IMR-90 (cell line): Measurements from ENCODE around the gene SREBF2. TPM values are rescaled to one million over a fixed set of nuclear protein-coding genes. Genes with fewer than 3 reads are reported as not detected.

Experiments used
- ATAC-seq: fragments of 200-7000 bp; cut with Tn5 transposase; 2 replicates; pipeline ENCODE4 v1.9.1; 2020; ENCODE audit warnings: low read depth, mild to moderate bottlenecking, moderate library complexity
- BruUV-seq: library from RNA; stranded (reverse); fragments of 400-500 nt; replicated peaks from 2 replicates; lab custom pipeline; 2021; lab: Mats Ljungman, UMichigan
- CTCF ChIA-PET: fragments of 300-600 bp; formaldehyde crosslinking; extraction: SDS; loops from one replicate; lab custom pipeline; 2021; ENCODE audit warnings: antibody characterized with exemption; lab: Yijun Ruan, JAX
- POLR2A ChIA-PET: fragments of 300-600 bp; sonication (Branson Sonifier 250); formaldehyde crosslinking; loops from one replicate; lab custom pipeline; 2022; ENCODE audit warnings: antibody characterized with exemption; ENCODE audit not compliant: unreplicated experiment; lab: Charles Lee
- DNase-seq: peaks from one replicate; pipeline ENCODE4 v3.0.0; 2013
- H2AFZ ChIP-seq: replicated peaks from 2 replicates; pipeline ENCODE3; 2013; ENCODE audit warnings: low read length, mild to moderate bottlenecking; ENCODE audit not compliant: poor library complexity
- H2AK5ac ChIP-seq: 2 replicates; pipeline ENCODE4 v1.6.1; 2013; ENCODE audit warnings: low read depth, low read length, inconsistent platforms
- H2AK9ac ChIP-seq: replicated peaks from 2 replicates; pipeline ENCODE3; 2013; ENCODE audit warnings: mild to moderate bottlenecking, low read depth, low read length, moderate library complexity; ENCODE audit not compliant: poor library complexity
- H2BK120ac ChIP-seq: 2 replicates; pipeline ENCODE4 v1.6.1; 2013; ENCODE audit warnings: low read depth, low read length, inconsistent platforms
- H2BK15ac ChIP-seq: 3 replicates; pipeline ENCODE4 v1.6.1; 2013; ENCODE audit warnings: low read depth, low read length, inconsistent platforms
- H2BK20ac ChIP-seq: 2 replicates; pipeline ENCODE4 v1.6.1; 2013; ENCODE audit warnings: low read depth, mild to moderate bottlenecking, inconsistent platforms, low read length, moderate library complexity
- H2BK5ac ChIP-seq: 2 replicates; pipeline ENCODE4 v1.6.1; 2013; ENCODE audit warnings: mild to moderate bottlenecking, low read depth, low read length, inconsistent platforms; ENCODE audit not compliant: poor library complexity, severe bottlenecking
- H3K14ac ChIP-seq: replicated peaks from 2 replicates; pipeline ENCODE4 v1.6.1; 2013; ENCODE audit warnings: low read depth, low read length, inconsistent platforms
- H3K18ac ChIP-seq: 2 replicates; pipeline ENCODE4 v1.6.1; 2013; ENCODE audit warnings: low read depth, low read length, control low read depth
- H3K23ac ChIP-seq: 2 replicates; pipeline ENCODE4 v1.6.1; 2013; ENCODE audit warnings: low read depth, low read length, inconsistent platforms
- H3K27ac ChIP-seq: 2 replicates; pipeline ENCODE4 v1.5.1; 2013; ENCODE audit warnings: mild to moderate bottlenecking, control low read depth, low read length; ENCODE audit not compliant: insufficient read depth
- H3K27me3 ChIP-seq: 2 replicates; pipeline ENCODE4 v1.6.1; 2013; ENCODE audit warnings: low read length; ENCODE audit not compliant: control insufficient read depth, insufficient read depth
- H3K36me3 ChIP-seq: 2 replicates; pipeline ENCODE4 v1.6.1; 2013; ENCODE audit warnings: low read length, mixed read lengths; ENCODE audit not compliant: control insufficient read depth, insufficient read depth
- H3K4ac ChIP-seq: 2 replicates; pipeline ENCODE4 v1.6.1; 2013; ENCODE audit warnings: low read depth, low read length, inconsistent platforms
- H3K4me1 ChIP-seq: 2 replicates; pipeline ENCODE4 v1.6.1; 2013; ENCODE audit warnings: low read length, mixed read lengths; ENCODE audit not compliant: control insufficient read depth, insufficient read depth
- H3K4me2 ChIP-seq: 2 replicates; pipeline ENCODE4 v1.6.1; 2013; ENCODE audit warnings: low read depth, mild to moderate bottlenecking, control low read depth, low read length, moderate library complexity
- H3K4me3 ChIP-seq: 2 replicates; pipeline ENCODE4 v1.5.1; 2013; ENCODE audit warnings: low read depth, mild to moderate bottlenecking, control low read depth, low read length, moderate library complexity; ENCODE audit not compliant: insufficient read depth
- H3K56ac ChIP-seq: 2 replicates; pipeline ENCODE4 v1.6.1; 2013; ENCODE audit warnings: low read length, inconsistent platforms; ENCODE audit not compliant: insufficient read depth; ENCODE audit errors: extremely low read depth
- H3K79me1 ChIP-seq, 2 experiments: 2 replicates each; pipeline ENCODE4 v1.6.1; 2013; ENCODE audit warnings: low read length in 2 of 2, inconsistent platforms in 1 of 2, low read depth in 1 of 2
- H3K9ac ChIP-seq: 2 replicates; pipeline ENCODE4 v1.6.1; 2013; ENCODE audit warnings: low read depth, low read length, control low read depth
- H3K9me1 ChIP-seq: 2 replicates; pipeline ENCODE4 v1.6.1; 2013; ENCODE audit warnings: low read length, inconsistent platforms; ENCODE audit not compliant: insufficient read depth
- H3K9me3 ChIP-seq: 2 replicates; pipeline ENCODE4 v1.6.1; 2013; ENCODE audit warnings: low read length; ENCODE audit not compliant: control insufficient read depth, insufficient read depth
- H4K20me1 ChIP-seq: 2 replicates; pipeline ENCODE4 v1.6.1; 2013; ENCODE audit warnings: low read length, inconsistent platforms; ENCODE audit not compliant: insufficient read depth
- H4K5ac ChIP-seq: 2 replicates; pipeline ENCODE4 v1.6.1; 2013; ENCODE audit warnings: mild to moderate bottlenecking, low read depth, low read length, control low read depth
- H4K8ac ChIP-seq, 2 experiments: 2 replicates each; pipeline ENCODE4 v1.6.1; 2013; ENCODE audit warnings: low read depth in 2 of 2, low read length in 2 of 2, control low read depth in 1 of 2, inconsistent platforms in 1 of 2
- H4K91ac ChIP-seq: 2 replicates; pipeline ENCODE4 v1.6.1; 2013; ENCODE audit warnings: low read depth, low read length, inconsistent platforms; ENCODE audit not compliant: insufficient read depth
- BHLHE40 ChIP-seq: fragments of 150-350 bp; IDR thresholded peaks from 2 replicates; pipeline ENCODE4 v1.6.1; 2016; ENCODE audit warnings: mild to moderate bottlenecking, low read depth, low read length
- CEBPB ChIP-seq: IDR thresholded peaks from 2 replicates; pipeline ENCODE4 v1.6.1; 2012; ENCODE audit warnings: low read depth, low read length, improper control_type of control experiment
- CHD1 ChIP-seq: IDR thresholded peaks from 2 replicates; pipeline ENCODE4 v1.6.1; 2012; ENCODE audit warnings: low read depth, low read length, improper control_type of control experiment
- CTCF ChIP-seq: conservative IDR thresholded peaks from 2 replicates; pipeline ENCODE4 v1.5.1; 2012; ENCODE audit warnings: mild to moderate bottlenecking, low read depth, low read length, improper control_type of control experiment
- ELK1 ChIP-seq: fragments of 150-350 bp; IDR thresholded peaks from 2 replicates; pipeline ENCODE4 v1.6.1; 2016; ENCODE audit warnings: low read depth, mild to moderate bottlenecking, low read length, moderate library complexity, borderline replicate concordance
- FOS ChIP-seq: fragments of 150-350 bp; IDR thresholded peaks from 2 replicates; pipeline ENCODE4 v1.6.1; 2016; ENCODE audit warnings: low read depth, low read length
- MAFK ChIP-seq: IDR thresholded peaks from 2 replicates; pipeline ENCODE4 v1.6.1; 2012; ENCODE audit warnings: low read depth, low read length, improper control_type of control experiment
- MAZ ChIP-seq: IDR thresholded peaks from 2 replicates; pipeline ENCODE4 v1.6.1; 2012; ENCODE audit warnings: low read depth, mild to moderate bottlenecking, low read length, improper control_type of control experiment, moderate library complexity, borderline replicate concordance
- MXI1 ChIP-seq: IDR thresholded peaks from 2 replicates; pipeline ENCODE4 v1.6.1; 2012; ENCODE audit warnings: low read depth, mild to moderate bottlenecking, low read length, moderate library complexity, borderline replicate concordance
- NFE2L2 ChIP-seq: fragments of 150-350 bp; IDR thresholded peaks from 2 replicates; pipeline ENCODE4 v1.6.1; 2016; ENCODE audit warnings: low read depth, mild to moderate bottlenecking, low read length
- POLR2A ChIP-seq: IDR thresholded peaks from 2 replicates; pipeline ENCODE4 v1.6.1; 2012; ENCODE audit warnings: mild to moderate bottlenecking, low read depth, low read length
- RAD21 ChIP-seq: IDR thresholded peaks from 2 replicates; pipeline ENCODE4 v1.6.1; 2012; ENCODE audit warnings: low read length, improper control_type of control experiment
- RCOR1 ChIP-seq: IDR thresholded peaks from 2 replicates; pipeline ENCODE4 v1.6.1; 2012; ENCODE audit warnings: mild to moderate bottlenecking, low read length, improper control_type of control experiment; ENCODE audit not compliant: insufficient replicate concordance
- RFX5 ChIP-seq: IDR thresholded peaks from 2 replicates; pipeline ENCODE4 v1.8.0; 2012; ENCODE audit warnings: low read depth, mild to moderate bottlenecking, low read length, moderate library complexity
- SMC3 ChIP-seq: fragments of 150-350 bp; IDR thresholded peaks from 2 replicates; pipeline ENCODE4 v1.6.1; 2016; ENCODE audit warnings: low read depth, mild to moderate bottlenecking, antibody characterized with exemption, low read length, moderate library complexity
- USF2 ChIP-seq: fragments of 150-350 bp; IDR thresholded peaks from 2 replicates; pipeline ENCODE4 v1.6.1; 2017; ENCODE audit warnings: mild to moderate bottlenecking, antibody characterized with exemption, low read length, low read depth
- WGBS, 2 experiments: methylation state at CpG; one replicate each; pipeline versions ENCODE4 v1.1.5 to v1.1.7; 2013; ENCODE audit warnings: missing lambda C conversion rate in 2 of 2; ENCODE audit not compliant: insufficient read length in 1 of 2; ENCODE audit errors: extremely low coverage in 2 of 2; 5-methylcytosine and 5-hydroxymethylcytosine counted together
- dilution Hi-C: fragments of 300-500 bp; cut with HindIII; formaldehyde crosslinking; loops from one replicate; pipeline ENCODE4 v1.14.3; 2018; ENCODE audit warnings: low sequenced_read_pairs; ENCODE audit not compliant: unreplicated experiment
- in situ Hi-C: fragments of 300-500 bp; cut with MboI; formaldehyde crosslinking; loops from 3 replicates; pipeline ENCODE4 v1.14.3; 2019; ENCODE audit warnings: low sequenced_read_pairs, inconsistent platforms, mixed read lengths
- intact Hi-C: fragments of 100-400 bp; cut with micrococcal nuclease; formaldehyde crosslinking; loops from 2 replicates; pipeline ENCODE4 v1.10.0; 2022
- polyA plus RNA-seq, 3 experiments: library from polyadenylated mRNA; depleted of rRNA; stranded (reverse); fragments of >200 nt; gene quantifications; 2 replicates each; pipeline ENCODE4 v1.2.3, GENCODE V29; 2012; ENCODE audit warnings: low replicate concordance in 1 of 3
- total RNA-seq: library from RNA; depleted of rRNA; stranded (reverse); fragments of >200 nt; gene quantifications from 2 replicates; pipeline ENCODE4 v1.2.3, GENCODE V29; 2012

Gene SREBF2
- total and polyA plus RNA-seq, 2 of the 4 experiments (the other 2 are of a cell fraction), result 8.1 to 47.4 TPM

GRCh38 chr22:41902932-41903421 is 70.1 kb downstream of the SREBF2 start:
- Histone ChIP-seq H4K5ac (no peak overlapping the region), H3K79me1 (no peaks in the 10 kb centered on the region), H3K27ac (no peak overlapping the region), H3K4me3 (no peak overlapping the region), H3K9me1 (peaks cover 8% of the 10 kb centered on the region; the same call in 1 of the 2 replicates), H3K9ac (no peak overlapping the region), H3K56ac (no peak overlapping the region), H4K91ac (no peak overlapping the region), H4K8ac (no peak overlapping the region), H2AK9ac (no peak overlapping the region), H3K14ac (no peak overlapping the region), H3K27me3 (no peaks in the 10 kb centered on the region), H3K4ac (no peak overlapping the region), H4K20me1 (peaks cover 10% of the 10 kb centered on the region; the same call in 1 of the 2 replicates), H3K4me2 (no peak overlapping the region), H2BK5ac (no peak overlapping the region), H2BK15ac (no peak overlapping the region), H3K9me3 (no peaks in the 10 kb centered on the region), H3K4me1 (no peaks in the 10 kb centered on the region), H3K23ac (no peak overlapping the region), H3K36me3 (peaks cover 37% of the 10 kb centered on the region), H2BK20ac (no peak overlapping the region), H2AFZ (no peak overlapping the region), H3K18ac (no peak overlapping the region), H2AK5ac (no peak overlapping the region), H2BK120ac (no peak overlapping the region)
- WGBS, 2 experiments, result 87% methylated on average over 3 of the region's 15 CpGs; no CpG with 5 or more reads in 1 of the 2 experiments
- in situ Hi-C loops, result no loop called here
- ChIA-PET CTCF (no interaction called here), POLR2A (no interaction called here)
- ATAC-seq, result no peak
- dilution Hi-C loops, result no loop called here
- TF ChIP-seq NFE2L2, result no peak
- TF ChIP-seq CEBPB, result no peak
- TF ChIP-seq SMC3, result no peak
- no peak for TF ChIP-seq MXI1
- no peak for TF ChIP-seq POLR2A
- no peak for TF ChIP-seq MAZ
- TF ChIP-seq ELK1, result no peak
- TF ChIP-seq RCOR1, result no peak
- no peak for TF ChIP-seq CHD1
- TF ChIP-seq USF2, result no peak
- TF ChIP-seq MAFK, result no peak
- no peak for TF ChIP-seq BHLHE40
- TF ChIP-seq RFX5, result no peak
- TF ChIP-seq CTCF, result no peak
- no peak for TF ChIP-seq RAD21
- no peak for TF ChIP-seq FOS
- intact Hi-C loops, result no loop called here
- DNase-seq, result no peak
- no TSS peak for BruUV-seq
